B cell (primary cell): ENCODE measurements around the gene NOXO1. TPM values are rescaled to one million over a fixed set of nuclear protein-coding genes. Genes with fewer than 3 reads are reported as not detected.

Source experiments
- ATAC-seq: fragments of 200-7000 bp; cut with Tn5 transposase; one replicate; pipeline ENCODE4 v1.10.0; 2021; ENCODE audit warnings: low read depth, mild to moderate bottlenecking, moderate number of reproducible peaks, moderate library complexity
- CTCF ChIA-PET: fragments of 350-600 bp; sonication (Branson Sonifier 250); formaldehyde crosslinking; loops from one replicate; lab custom pipeline; 2021; ENCODE audit warnings: antibody characterized with exemption, inconsistent platforms; lab: Charles Lee
- POLR2A ChIA-PET: fragments of 350-600 bp; sonication (Branson Sonifier 250); formaldehyde crosslinking; loops from one replicate; lab custom pipeline; 2021; ENCODE audit warnings: antibody characterized with exemption; lab: Charles Lee
- DNase-seq: peaks from one replicate; pipeline ENCODE4 v3.0.0; 2013
- H2AFZ ChIP-seq: 2 replicates; pipeline ENCODE4 v1.6.1; 2012; ENCODE audit warnings: mild to moderate bottlenecking, low read depth, low read length; ENCODE audit not compliant: insufficient read depth, poor library complexity, severe bottlenecking
- H3K27ac ChIP-seq, 2 donors: 1 replicate in 1 of 2; 2 replicates in 1 of 2; pipeline ENCODE4 v1.5.1; 2012 to 2013; ENCODE audit warnings: low read length in 2 of 2, mild to moderate bottlenecking in 2 of 2, moderate library complexity in 1 of 2
- H3K27me3 ChIP-seq, 4 experiments: fragments of 200-600 bp in 1 of 4; sonication (generic) in 1 of 4; replicated peaks in 1 of 4; 1 replicate in 2 of 4; 2 replicates in 2 of 4; pipeline versions ENCODE4 v1.6.1 to v1.7.0; 2013 to 2016; ENCODE audit warnings: low read length in 3 of 4, mild to moderate bottlenecking in 2 of 4, mixed read lengths in 1 of 4, moderate library complexity in 1 of 4; ENCODE audit not compliant: insufficient read depth in 4 of 4, control insufficient read depth in 3 of 4; ENCODE audit errors: control extremely low read depth in 1 of 4
- H3K36me3 ChIP-seq, 2 experiments: replicated peaks in 1 of 2; 1 replicate in 1 of 2; 2 replicates in 1 of 2; pipeline versions ENCODE4 v1.6.1 to v1.7.1; 2013; ENCODE audit warnings: low read length in 1 of 2; ENCODE audit not compliant: insufficient read depth in 2 of 2, control insufficient read depth in 1 of 2; ENCODE audit errors: control extremely low read depth in 1 of 2, extremely low read depth in 1 of 2
- H3K4me1 ChIP-seq, 2 donors: fragments of 200-600 bp in 1 of 2; sonication (generic) in 1 of 2; 1 replicate in 1 of 2; 2 replicates in 1 of 2; pipeline versions ENCODE4 v1.5.1 to v1.6.1; 2013 to 2017; ENCODE audit warnings: low read length in 2 of 2; ENCODE audit not compliant: control insufficient read depth in 2 of 2, insufficient read depth in 2 of 2
- H3K4me2 ChIP-seq: replicated peaks from 2 replicates; pipeline ENCODE3; 2012; ENCODE audit warnings: mild to moderate bottlenecking, low read depth, low read length; ENCODE audit not compliant: poor library complexity, severe bottlenecking
- H3K4me3 ChIP-seq, 5 experiments: fragments of 200-600 bp in 1 of 5; sonication (generic) in 1 of 5; 1 replicate in 3 of 5; 2 replicates in 2 of 5; pipeline versions ENCODE4 v1.5.1 to v1.7.0; 2011 to 2016; ENCODE audit warnings: low read length in 4 of 5, mild to moderate bottlenecking in 4 of 5, low read depth in 2 of 5, control low read depth in 1 of 5, moderate library complexity in 1 of 5; ENCODE audit not compliant: insufficient read depth in 1 of 5; ENCODE audit errors: control extremely low read depth in 1 of 5, extremely low read depth in 1 of 5
- H3K79me2 ChIP-seq: fragments of 200-600 bp; sonication (generic); one replicate; pipeline ENCODE4 v1.6.0; 2016; ENCODE audit warnings: low read length; ENCODE audit not compliant: control insufficient read depth, insufficient read depth
- H3K9ac ChIP-seq: fragments of 200-600 bp; sonication (generic); 2 replicates; pipeline ENCODE4 v1.6.1; 2017; ENCODE audit warnings: mild to moderate bottlenecking, low read length, moderate library complexity
- H3K9me3 ChIP-seq, 3 donors: one replicate each; pipeline versions ENCODE4 v1.6.1 to v1.7.1; 2013; ENCODE audit warnings: low read length in 2 of 3; ENCODE audit not compliant: control insufficient read depth in 2 of 3, insufficient read depth in 1 of 3; ENCODE audit errors: control extremely low read depth in 1 of 3
- H4K20me1 ChIP-seq: 2 replicates; pipeline ENCODE4 v1.6.0; 2012; ENCODE audit warnings: mild to moderate bottlenecking, low read length; ENCODE audit not compliant: insufficient read depth, control insufficient read depth, poor library complexity, severe bottlenecking
- H3K27ac Mint-ChIP-seq: one replicate; pipeline ENCODE4 v1.8.0; 2021; ENCODE audit warnings: mixed read lengths
- H3K27me3 Mint-ChIP-seq: one replicate; pipeline ENCODE4 v1.8.0; 2021; ENCODE audit warnings: mixed read lengths
- H3K4me1 Mint-ChIP-seq: one replicate; pipeline ENCODE4 v1.8.0; 2021; ENCODE audit warnings: mixed read lengths
- H3K4me3 Mint-ChIP-seq: one replicate; pipeline ENCODE4 v1.8.0; 2021; ENCODE audit warnings: mixed read lengths
- H3K9me3 Mint-ChIP-seq: one replicate; pipeline ENCODE4 v1.8.0; 2022; ENCODE audit warnings: mixed read lengths; ENCODE audit not compliant: insufficient read depth
- CTCF ChIP-seq: fragments of 200-600 bp; IDR thresholded peaks from one replicate; pipeline ENCODE4 v1.8.0; 2022; ENCODE audit warnings: antibody characterized with exemption, mild to moderate bottlenecking
- EZH2 ChIP-seq: IDR thresholded peaks from 2 replicates; pipeline ENCODE4 v1.6.1; 2012; ENCODE audit warnings: borderline replicate concordance, low read depth, mild to moderate bottlenecking, moderate library complexity, low read length; ENCODE audit not compliant: insufficient read depth, poor library complexity, severe bottlenecking
- WGBS: methylation state at CpG from one replicate; pipeline ENCODE4 v1.1.5; 2013; ENCODE audit warnings: missing lambda C conversion rate; ENCODE audit not compliant: insufficient coverage; 5-methylcytosine and 5-hydroxymethylcytosine counted together
- intact Hi-C: fragments of 100-400 bp; cut with micrococcal nuclease; formaldehyde crosslinking; loops from one replicate; pipeline ENCODE4 v1.10.0; 2022
- polyA plus RNA-seq: library from polyadenylated mRNA; depleted of rRNA; stranded (reverse); fragments of >200 nt; gene quantifications from 2 replicates; pipeline ENCODE4 v1.2.3, GENCODE V29; 2012
- total RNA-seq, 2 donors: library from RNA; stranded (reverse); fragments of 120-200 nt in 1 of 2; gene quantifications; 1 replicate in 1 of 2; 2 replicates in 1 of 2; pipeline versions ENCODE4 v1.2.3 to v1.2.4, GENCODE V29; 2013 to 2022

Gene NOXO1
- total and polyA plus RNA-seq, 2 donors (not counting 1 experiment from before 2014, with no cell fraction given), result 0.30 to 0.74 TPM

DNA sequence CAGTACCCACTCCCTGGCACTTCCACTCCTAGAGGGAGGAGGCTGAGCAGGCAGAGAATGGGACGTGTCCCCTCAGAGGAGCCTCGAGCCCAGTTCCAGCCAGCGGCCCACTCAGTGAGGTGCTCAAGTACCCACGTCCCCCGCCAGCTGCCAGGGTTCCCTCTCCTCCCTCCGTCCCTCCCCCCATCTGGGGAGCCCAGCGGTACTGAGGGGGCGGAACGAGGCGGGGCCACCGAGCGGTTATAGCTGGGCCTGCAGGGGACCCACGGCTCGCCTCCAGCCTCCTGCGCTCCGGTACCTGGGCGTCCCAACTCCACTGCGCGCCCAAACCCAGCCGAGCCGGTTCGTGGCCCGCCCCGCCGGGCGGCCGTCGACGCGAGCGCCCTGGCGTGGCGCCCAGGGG lies 38.2 kb upstream of the NOXO1 start, which contains the start of gene NPW:
NPW (plus strand) TSS at position 268 of the 403 bp plus-strand sequence.
- H3K36me3 ChIP-seq, result no peaks in the 10 kb centered on the region
- peaks cover 0 to 43% (median 14%) of the 10 kb centered on the region in 4 experiments for H3K27me3 ChIP-seq
- H2AFZ ChIP-seq, result peak within 1 kb of the TSS; percentile 42
- H3K27ac ChIP-seq, result no peak within 1 kb of the TSS
- TF ChIP-seq EZH2 (no peak), CTCF (no peak)
- peaks cover 23 to 29% of the 10 kb centered on the region in 2 donors for H3K4me1 ChIP-seq
- H3K4me1 Mint-ChIP-seq, result peaks cover 15% of the 10 kb centered on the region
- 2% methylated on average over 33 of the region's 33 CpGs for WGBS
- POLR2A ChIA-PET, result interaction anchor here (1.0 to 1.3 kb wide), 2 partner anchors 121 to 130 kb away, joined by 3 to 4 read pairs; no protein-coding TSS in a partner anchor
- no peak for ATAC-seq
- peak within 1 kb of the TSS; percentile 67 for H3K4me2 ChIP-seq
- no peaks in the 10 kb centered on the region for H3K9me3 ChIP-seq
- peak; percentile 58 for DNase-seq
- no peak within 1 kb of the TSS for H3K4me3 ChIP-seq
- peaks cover 21% of the 10 kb centered on the region for H3K27me3 Mint-ChIP-seq
- peak within 1 kb of the TSS; percentile 37 for H3K4me3 Mint-ChIP-seq
- CTCF ChIA-PET, result interaction anchor here (2.2 kb wide), 1 partner anchor 121 kb away, joined by 14 read pairs; no protein-coding TSS in a partner anchor
- H3K79me2 ChIP-seq, result no peaks in the 10 kb centered on the region
- no peak within 1 kb of the TSS for H3K27ac Mint-ChIP-seq
- no peaks in the 10 kb centered on the region for H4K20me1 ChIP-seq
- H3K9me3 Mint-ChIP-seq, result no peaks in the 10 kb centered on the region
- intact Hi-C loops, result no loop called here
- no peak within 1 kb of the TSS for H3K9ac ChIP-seq

GRCh38 chr16:2016407-2016922 lies 35.2 kb upstream of the NOXO1 start:
- Mint-ChIP-seq H3K9me3 (no peaks in the 10 kb centered on the region), H3K27me3 (peaks cover 15% of the 10 kb centered on the region), H3K4me1 (peaks cover 2% of the 10 kb centered on the region), H3K4me3 (no peak overlapping the region), H3K27ac (no peak overlapping the region)
- ChIA-PET POLR2A (no interaction called here), CTCF (interaction anchor here (0.6 to 1.7 kb wide), 3 partner anchors 12 to 138 kb away, joined by 3 to 10 read pairs (median 3); no protein-coding TSS in a partner anchor)
- intact Hi-C loops, result no loop called here
- H3K4me1 ChIP-seq, result peaks cover 8 to 17% of the 10 kb centered on the region in 2 donors
- H2AFZ ChIP-seq, result no peak overlapping the region
- H3K79me2 ChIP-seq, result no peaks in the 10 kb centered on the region
- H3K9ac ChIP-seq, result no peak overlapping the region
- no peaks in the 10 kb centered on the region for H3K9me3 ChIP-seq
- H3K4me3 ChIP-seq, result no peak overlapping the region
- ATAC-seq (no peak), DNase-seq (no peak)
- H3K27me3 ChIP-seq, result peaks cover 0 to 31% (median 9%) of the 10 kb centered on the region in 4 experiments
- H3K27ac ChIP-seq, result no peak overlapping the region
- no peaks in the 10 kb centered on the region for H4K20me1 ChIP-seq
- H3K4me2 ChIP-seq, result no peak overlapping the region
- no peaks in the 10 kb centered on the region for H3K36me3 ChIP-seq
- WGBS, result 40% methylated on average over 10 of the region's 13 CpGs
- no peak for TF ChIP-seq EZH2
- TF ChIP-seq CTCF, result peak; percentile 51
